Activated CD4-positive, alpha-beta T cell treated with anti-CD3 and anti-CD28 coated beads, Interleukin-2, amount 10 ng/mL, durations not matched to agents 7 days and 5 days (primary cell): Measurements from ENCODE around the gene GUSB. TPM values are rescaled to one million over a fixed set of nuclear protein-coding genes. Genes with fewer than 3 reads are reported as not detected.
"Not testable (repeated sequence)": the region's sequence is repeated elsewhere in the genome, so short reads cannot be mapped to it uniquely, and the experiment has no call there.

ENCODE experiments used
- CTCF ChIA-PET: fragments of 350-600 bp; sonication (Branson Sonifier 250); formaldehyde crosslinking; loops from one replicate; lab custom pipeline; 2021; ENCODE audit warnings: antibody characterized with exemption; lab: Charles Lee
- POLR2A ChIA-PET: fragments of 350-600 bp; sonication (Branson Sonifier 250); formaldehyde crosslinking; loops from one replicate; lab custom pipeline; 2021; ENCODE audit warnings: antibody characterized with exemption; lab: Charles Lee
- DNase-seq: peaks from one replicate; pipeline ENCODE4 v3.0.0-alpha.2; 2020
- H3K27ac Mint-ChIP-seq: one replicate; pipeline ENCODE4 v1.8.0; 2021; ENCODE audit warnings: mild to moderate bottlenecking, moderate library complexity, mixed read lengths
- H3K27me3 Mint-ChIP-seq: one replicate; pipeline ENCODE4 v1.8.0; 2021; ENCODE audit warnings: mixed read lengths
- H3K36me3 Mint-ChIP-seq: one replicate; pipeline ENCODE4 v1.8.0; 2021; ENCODE audit warnings: low read depth, mixed read lengths
- H3K4me1 Mint-ChIP-seq: one replicate; pipeline ENCODE4 v1.8.0; 2021; ENCODE audit warnings: mixed read lengths
- H3K4me3 Mint-ChIP-seq: one replicate; pipeline ENCODE4 v1.8.0; 2021; ENCODE audit warnings: mild to moderate bottlenecking, moderate library complexity, mixed read lengths
- H3K9me3 Mint-ChIP-seq: one replicate; pipeline ENCODE4 v1.8.0; 2021; ENCODE audit warnings: mixed read lengths
- total RNA-seq, 2 experiments: library from RNA; stranded (reverse); gene quantifications; one replicate each; pipeline ENCODE4 v1.2.3, GENCODE V29; 2021

The GUSB gene
- total RNA-seq: 10 to 100 TPM; 63.3 to 66.2 TPM

DNA sequence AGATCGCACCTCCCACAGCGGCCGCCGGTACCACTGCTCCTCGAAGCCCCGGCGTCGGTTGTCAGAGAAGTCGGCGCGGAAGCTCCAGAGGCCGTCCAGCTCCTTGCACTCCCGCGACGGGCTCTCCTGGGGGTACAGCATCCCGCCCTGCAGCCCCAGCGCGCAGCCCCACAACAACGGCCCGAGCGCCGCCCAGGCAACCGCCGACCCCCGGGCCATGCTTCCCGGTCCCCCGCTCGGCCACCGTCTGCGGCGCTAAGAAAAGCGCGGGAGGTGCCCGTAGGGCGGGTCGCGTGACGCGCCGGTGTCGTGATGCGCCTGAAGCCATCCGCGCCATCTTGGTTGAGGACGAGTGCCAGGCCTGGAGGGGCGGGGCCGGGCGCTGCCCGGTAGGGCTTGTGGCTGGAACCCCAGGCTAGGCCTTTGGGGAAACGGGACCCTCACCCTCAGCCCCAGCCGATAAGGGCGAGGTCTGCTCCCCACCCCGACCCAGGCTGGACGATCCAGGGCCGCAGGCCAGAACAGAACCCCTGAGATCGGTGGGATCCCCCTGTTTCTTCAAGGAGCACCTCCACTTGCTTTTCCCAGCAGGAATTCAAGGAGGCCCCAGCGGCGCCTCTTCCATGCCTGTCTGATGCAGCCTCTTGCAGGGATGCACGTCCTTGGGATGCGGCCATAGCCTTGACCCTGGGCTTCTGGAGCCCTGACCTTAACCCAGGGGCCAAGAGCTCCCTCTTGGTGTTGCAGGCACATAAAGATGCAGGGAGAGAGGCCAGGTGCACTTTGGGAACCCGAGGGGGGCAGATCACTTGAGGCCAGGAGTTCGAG, at the start of gene GUSB:
TSS of gene GUSB (minus strand) at position 249 of the 828 bp plus-strand sequence. CDS start at position 219, 30 bp downstream.
- peak within 1 kb of the TSS; percentile 90 for H3K4me3 Mint-ChIP-seq
- peak within 1 kb of the TSS; percentile 96 for H3K27ac Mint-ChIP-seq
- ChIA-PET POLR2A (interaction anchor here (0.6 kb wide), 1 partner anchor 90 kb away, joined by 4 read pairs; no protein-coding TSS in a partner anchor), CTCF (no interaction called here)
- H3K9me3 Mint-ChIP-seq: no peaks in the 10 kb centered on the region
- H3K36me3 Mint-ChIP-seq: peaks cover 15% of the 10 kb centered on the region
- H3K27me3 Mint-ChIP-seq: no peaks in the 10 kb centered on the region
- H3K4me1 Mint-ChIP-seq: peaks cover 15% of the 10 kb centered on the region
- DNase-seq: peak; percentile 90

DNA sequence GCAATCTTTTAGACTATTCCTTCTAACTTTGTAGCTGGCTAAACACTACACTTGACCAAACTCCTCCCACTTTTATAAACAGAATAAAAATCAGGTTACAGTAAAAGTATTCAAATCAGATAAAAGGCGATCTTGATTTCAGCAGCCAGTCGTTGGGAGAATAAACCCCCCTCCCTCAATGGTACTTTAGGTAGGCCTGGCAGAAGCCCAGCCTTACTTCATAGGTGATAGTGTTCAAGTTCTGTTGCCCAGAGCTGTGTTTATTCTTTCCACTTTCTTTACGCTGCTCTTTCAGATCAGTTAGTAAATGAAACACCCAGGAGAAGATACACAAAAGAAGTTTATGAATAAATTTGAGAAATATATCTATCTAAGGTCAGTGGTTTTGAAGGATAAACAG, 46.3 kb upstream of the GUSB start:
- CTCF ChIA-PET, H3K4me1 Mint-ChIP-seq, H3K27me3 Mint-ChIP-seq, H3K36me3 Mint-ChIP-seq, POLR2A ChIA-PET, DNase-seq, H3K4me3 Mint-ChIP-seq, H3K27ac Mint-ChIP-seq, H3K9me3 Mint-ChIP-seq: not testable (repeated sequence)

DNA sequence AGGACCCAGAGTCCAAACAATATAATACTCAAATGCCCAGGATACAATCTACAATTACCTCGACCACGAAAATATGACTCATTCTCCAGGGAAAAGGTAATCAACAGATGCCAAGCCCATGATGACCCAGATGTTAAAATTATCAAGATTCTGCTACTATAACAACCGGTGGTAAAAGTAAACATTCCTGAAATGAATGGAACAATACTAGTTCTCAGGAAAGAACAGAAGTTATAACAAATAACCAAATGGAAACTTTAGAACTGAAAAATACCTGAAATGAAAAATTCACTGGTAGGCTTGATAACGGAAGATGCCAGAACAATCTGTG, 34.1 kb upstream of the GUSB start:
- Mint-ChIP-seq H3K4me3 (no peak overlapping the region), H3K27me3 (peaks cover 2% of the 10 kb centered on the region), H3K9me3 (no peaks in the 10 kb centered on the region), H3K4me1 (no peaks in the 10 kb centered on the region), H3K36me3 (no peaks in the 10 kb centered on the region), H3K27ac (no peak overlapping the region)
- CTCF ChIA-PET: interaction anchor here (0.9 kb wide), 1 partner anchor 9 kb away, joined by 3 read pairs; no protein-coding TSS in a partner anchor
- DNase-seq: no peak
- POLR2A ChIA-PET: no interaction called here

- no peak for DNase-seq
- Mint-ChIP-seq H3K4me1 (no peaks in the 10 kb centered on the region), H3K27me3 (peaks cover 2% of the 10 kb centered on the region), H3K4me3 (no peak overlapping the region), H3K27ac (no peak overlapping the region), H3K9me3 (no peaks in the 10 kb centered on the region), H3K36me3 (no peaks in the 10 kb centered on the region)
- ChIA-PET CTCF (no interaction called here), POLR2A (no interaction called here)
These were observed 33.6 kb upstream of the GUSB start for GRCh38 chr7:66015440-66016130.

- Mint-ChIP-seq H3K4me3 (no peak overlapping the region), H3K27ac (no peak overlapping the region), H3K27me3 (peaks cover 2% of the 10 kb centered on the region), H3K9me3 (no peaks in the 10 kb centered on the region), H3K4me1 (no peaks in the 10 kb centered on the region), H3K36me3 (no peaks in the 10 kb centered on the region)
- ChIA-PET POLR2A (no interaction called here), CTCF (interaction anchor here (0.7 to 1.3 kb wide), 2 partner anchors 191 to 537 kb away, joined by 3 read pairs; no protein-coding TSS in a partner anchor)
- DNase-seq: no peak
These were observed 31.9 kb upstream of the GUSB start for GRCh38 chr7:66013938-66014337.

- no peaks in the 10 kb centered on the region for H3K4me1 Mint-ChIP-seq
- ChIA-PET POLR2A (no interaction called here), CTCF (interaction anchor here (1.2 kb wide), 1 partner anchor 9 kb away, joined by 3 read pairs; no protein-coding TSS in a partner anchor)
- H3K9me3 Mint-ChIP-seq: no peaks in the 10 kb centered on the region
- no peaks in the 10 kb centered on the region for H3K36me3 Mint-ChIP-seq
- H3K27ac Mint-ChIP-seq: no peak overlapping the region
- DNase-seq: no peak
- H3K4me3 Mint-ChIP-seq: no peak overlapping the region
- no peaks in the 10 kb centered on the region for H3K27me3 Mint-ChIP-seq
These were observed 25.2 kb upstream of the GUSB start for GRCh38 chr7:66007232-66007631.

DNA sequence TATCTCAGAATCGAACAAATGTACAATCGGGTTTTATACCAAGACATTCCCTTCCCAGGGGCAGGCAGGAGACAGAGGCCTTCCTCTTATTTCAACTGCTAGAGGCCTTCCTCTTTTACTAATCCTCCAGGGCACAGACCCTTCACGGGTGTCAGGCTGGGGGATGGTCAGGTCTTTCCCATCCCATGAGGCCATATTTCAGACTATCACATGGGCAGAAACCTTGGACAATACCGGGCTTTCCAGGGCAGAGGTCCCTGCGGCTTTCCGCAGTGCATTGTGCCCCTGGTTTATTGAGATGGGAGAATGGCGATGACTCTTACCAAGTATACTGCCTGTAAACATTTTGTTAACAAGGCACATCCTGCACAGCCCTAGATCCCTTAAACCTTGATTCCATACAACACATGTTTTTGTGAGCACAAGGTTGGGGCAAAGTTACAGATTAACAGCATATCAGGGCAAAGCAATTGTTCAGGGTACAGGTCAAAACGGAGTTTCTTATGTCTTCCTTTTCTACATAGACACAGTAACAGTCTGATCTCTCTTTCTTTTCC, 23.2 kb upstream of the GUSB start:
- DNase-seq, H3K27ac Mint-ChIP-seq, H3K27me3 Mint-ChIP-seq, H3K4me3 Mint-ChIP-seq, H3K4me1 Mint-ChIP-seq, H3K36me3 Mint-ChIP-seq, POLR2A ChIA-PET, H3K9me3 Mint-ChIP-seq, CTCF ChIA-PET: not testable (repeated sequence)

GRCh38 chr7:66000823-66001417, 18.9 kb upstream of the GUSB start:
- POLR2A ChIA-PET, H3K27ac Mint-ChIP-seq, DNase-seq, H3K4me1 Mint-ChIP-seq, H3K36me3 Mint-ChIP-seq, H3K4me3 Mint-ChIP-seq, H3K27me3 Mint-ChIP-seq, H3K9me3 Mint-ChIP-seq: not testable (repeated sequence)
- CTCF ChIA-PET: interaction anchor here (0.6 kb wide), 1 partner anchor 892 kb away, joined by 3 read pairs; no protein-coding TSS in a partner anchor

DNA sequence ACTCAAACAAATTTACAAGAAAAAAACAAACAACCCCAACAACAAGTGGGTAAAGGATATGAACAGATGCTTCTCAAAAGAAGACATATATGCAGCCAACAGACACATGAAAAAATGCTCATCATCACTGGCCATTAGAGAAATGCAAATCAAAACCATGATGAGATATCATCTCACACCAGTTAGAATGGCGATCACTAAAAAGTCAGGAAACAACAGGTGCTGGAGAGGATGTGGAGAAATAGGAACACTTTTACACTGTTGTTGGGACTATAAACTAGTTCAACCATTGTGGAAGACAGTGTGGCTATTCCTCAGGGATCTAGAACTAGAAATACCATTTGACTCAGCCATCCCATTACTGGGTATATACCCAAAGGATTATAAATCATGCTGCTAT, 13.0 kb upstream of the GUSB start:
- H3K27ac Mint-ChIP-seq, H3K9me3 Mint-ChIP-seq, CTCF ChIA-PET, H3K36me3 Mint-ChIP-seq, H3K4me3 Mint-ChIP-seq, H3K27me3 Mint-ChIP-seq, POLR2A ChIA-PET, H3K4me1 Mint-ChIP-seq, DNase-seq: not testable (repeated sequence)

GRCh38 chr7:65992526-65992925, 10.5 kb upstream of the GUSB start:
- CTCF ChIA-PET: no interaction called here
- H3K9me3 Mint-ChIP-seq: no peaks in the 10 kb centered on the region
- no peaks in the 10 kb centered on the region for H3K4me1 Mint-ChIP-seq
- no peak for DNase-seq
- no peak overlapping the region for H3K4me3 Mint-ChIP-seq
- H3K27ac Mint-ChIP-seq: no peak overlapping the region
- no peaks in the 10 kb centered on the region for H3K36me3 Mint-ChIP-seq
- H3K27me3 Mint-ChIP-seq: peaks cover 9% of the 10 kb centered on the region
- POLR2A ChIA-PET: no interaction called here

GRCh38 chr7:65991829-65992228, 9.8 kb upstream of the GUSB start:
- H3K4me3 Mint-ChIP-seq, H3K27ac Mint-ChIP-seq, H3K36me3 Mint-ChIP-seq, CTCF ChIA-PET, H3K4me1 Mint-ChIP-seq, H3K27me3 Mint-ChIP-seq, DNase-seq, H3K9me3 Mint-ChIP-seq, POLR2A ChIA-PET: not testable (repeated sequence)

GRCh38 chr7:65989694-65990080, 7.7 kb upstream of the GUSB start:
- DNase-seq: no peak
- H3K4me1 Mint-ChIP-seq: no peaks in the 10 kb centered on the region
- peaks cover 2% of the 10 kb centered on the region for H3K27me3 Mint-ChIP-seq
- H3K36me3 Mint-ChIP-seq: no peaks in the 10 kb centered on the region
- POLR2A ChIA-PET: no interaction called here
- CTCF ChIA-PET: interaction anchor here (0.6 to 1.2 kb wide), 2 partner anchors 15 to 21 kb away, joined by 3 to 4 read pairs; no protein-coding TSS in a partner anchor
- no peaks in the 10 kb centered on the region for H3K9me3 Mint-ChIP-seq
- H3K27ac Mint-ChIP-seq: no peak overlapping the region
- H3K4me3 Mint-ChIP-seq: no peak overlapping the region

- H3K4me1 Mint-ChIP-seq, POLR2A ChIA-PET, DNase-seq, H3K27ac Mint-ChIP-seq, H3K9me3 Mint-ChIP-seq, H3K4me3 Mint-ChIP-seq, H3K27me3 Mint-ChIP-seq, CTCF ChIA-PET, H3K36me3 Mint-ChIP-seq: not testable (repeated sequence)
These were observed 6.5 kb upstream of the GUSB start for GRCh38 chr7:65988503-65988902.
